ENCODE data around the gene CCDC89. TPM values are rescaled to one million over a fixed set of nuclear protein-coding genes. Genes with fewer than 3 reads are reported as not detected.
A peak's percentile ranks its signal among the peaks of the same experiment; 100 is the strongest.

CCDC89 gene
- total RNA-seq, 4 donors from 2014 or later, result 0.44 to 4.1 (median 2.2) TPM

DNA sequence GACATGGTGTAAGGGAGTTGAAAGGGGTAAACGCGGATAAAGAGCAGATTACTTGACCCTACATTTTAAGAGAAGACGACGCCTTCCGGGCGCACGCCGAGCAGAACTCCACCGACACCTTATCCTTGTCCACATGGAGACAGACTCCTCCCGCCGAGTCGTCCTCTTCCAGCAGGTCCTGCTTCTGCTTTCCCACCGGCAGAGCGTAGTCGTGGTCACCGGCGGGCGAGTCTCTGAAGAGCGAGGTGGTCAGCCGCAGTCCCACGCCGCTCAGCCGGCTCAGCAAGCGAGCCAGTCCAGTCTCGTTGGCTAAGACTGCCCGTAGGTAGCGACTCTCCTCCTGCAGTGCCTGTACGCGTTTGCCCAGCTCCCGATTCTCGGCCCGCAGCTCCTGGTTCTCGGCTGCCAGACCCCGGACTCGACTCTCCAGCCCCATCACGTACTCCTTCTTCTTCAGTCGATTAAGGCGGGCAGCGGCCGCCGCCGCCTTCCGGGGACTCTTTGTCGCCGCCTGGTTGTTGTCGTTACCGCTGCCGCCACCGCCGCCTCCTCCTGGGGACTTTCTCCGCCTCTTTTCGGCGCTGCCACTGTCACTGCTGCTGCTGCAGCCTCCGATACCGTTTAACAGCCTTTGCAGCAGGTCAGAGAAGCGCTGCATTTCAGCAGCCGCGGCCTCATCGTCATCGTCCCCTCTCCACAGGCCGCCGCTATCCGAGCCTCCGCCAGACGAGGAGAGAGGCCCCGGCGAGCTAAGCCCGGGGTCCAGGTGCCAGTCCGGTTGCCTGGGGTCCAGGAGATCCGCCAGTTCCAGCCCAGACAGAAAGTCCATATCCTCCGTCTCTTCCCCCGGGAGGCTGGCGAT is 22.0 kb downstream of the CCDC89 start:
- Histone ChIP-seq H3K27me3 (no peaks in the 10 kb centered on the region), H3K4me1 (peaks cover 0 to 50% (median 28%) of the 10 kb centered on the region in 4 donors), H3K36me3 (peaks cover 0 to 5% (median 0%) of the 10 kb centered on the region in 3 donors), H3K9me3 (no peaks in the 10 kb centered on the region), H3K4me3 (peak overlapping the region; percentile 61 to 90 (median 74)), H3K27ac (peak overlapping the region; percentile 88 to 99 (median 94))
- DNase-seq (ENCODE audit: low spot score in 2 of 2), result peak; percentile 58 to 73
- TF ChIP-seq, protein P1, sequence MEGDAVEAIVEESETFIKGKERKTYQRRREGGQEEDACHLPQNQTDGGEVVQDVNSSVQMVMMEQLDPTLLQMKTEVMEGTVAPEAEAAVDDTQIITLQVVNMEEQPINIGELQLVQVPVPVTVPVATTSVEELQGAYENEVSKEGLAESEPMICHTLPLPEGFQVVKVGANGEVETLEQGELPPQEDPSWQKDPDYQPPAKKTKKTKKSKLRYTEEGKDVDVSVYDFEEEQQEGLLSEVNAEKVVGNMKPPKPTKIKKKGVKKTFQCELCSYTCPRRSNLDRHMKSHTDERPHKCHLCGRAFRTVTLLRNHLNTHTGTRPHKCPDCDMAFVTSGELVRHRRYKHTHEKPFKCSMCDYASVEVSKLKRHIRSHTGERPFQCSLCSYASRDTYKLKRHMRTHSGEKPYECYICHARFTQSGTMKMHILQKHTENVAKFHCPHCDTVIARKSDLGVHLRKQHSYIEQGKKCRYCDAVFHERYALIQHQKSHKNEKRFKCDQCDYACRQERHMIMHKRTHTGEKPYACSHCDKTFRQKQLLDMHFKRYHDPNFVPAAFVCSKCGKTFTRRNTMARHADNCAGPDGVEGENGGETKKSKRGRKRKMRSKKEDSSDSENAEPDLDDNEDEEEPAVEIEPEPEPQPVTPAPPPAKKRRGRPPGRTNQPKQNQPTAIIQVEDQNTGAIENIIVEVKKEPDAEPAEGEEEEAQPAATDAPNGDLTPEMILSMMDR (IDR thresholded peaks at IDR 0.05), result peak; percentile 61 to 71 (median 63)
- TF ChIP-seq POLR2A (IDR thresholded peaks at IDR 0.05), result no peak
- WGBS, 2 donors, result 0 to 1% methylated on average over 64 to 72 of the region's 73 CpGs

DNA sequence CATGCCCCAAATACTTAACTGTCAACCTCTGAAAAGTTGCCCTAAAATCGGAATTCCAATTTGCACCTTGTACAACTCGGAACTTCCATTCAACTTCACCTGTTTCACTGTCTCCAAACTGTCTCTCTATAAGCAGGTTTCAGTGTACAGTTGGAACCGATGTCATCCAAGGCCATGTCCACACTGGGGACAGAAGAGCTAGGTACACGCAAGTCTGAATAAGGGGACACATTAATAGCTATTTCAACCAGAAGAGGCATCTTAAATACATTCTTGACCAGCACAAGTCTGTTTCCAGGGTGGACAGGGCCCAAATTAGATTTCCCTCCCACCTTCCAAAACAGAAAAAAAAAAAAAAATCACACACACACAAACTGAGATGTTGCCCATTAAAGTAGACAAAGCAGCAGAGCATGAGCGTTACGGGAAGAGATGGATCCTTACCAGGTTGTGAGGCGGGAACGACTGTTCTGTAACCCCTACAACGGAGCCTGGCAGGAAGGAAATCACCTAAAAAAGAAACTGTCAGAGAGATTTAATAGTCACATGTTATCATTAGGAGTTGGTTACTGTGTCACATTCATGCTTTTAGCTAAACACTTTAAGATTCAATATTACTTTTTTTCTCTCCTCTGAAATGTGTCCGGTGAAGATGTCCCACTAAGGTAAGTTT is 22.8 kb downstream of the CCDC89 start:
- H3K4me1 ChIP-seq, result peaks cover 0 to 57% (median 30%) of the 10 kb centered on the region in 4 donors
- H3K4me3 ChIP-seq, result peak overlapping the region; percentile 61 to 90 (median 74)
- H3K36me3 ChIP-seq, result peaks cover 0 to 5% (median 0%) of the 10 kb centered on the region in 3 donors
- no peak for DNase-seq (ENCODE audit: low spot score in 2 of 2)
- H3K9me3 ChIP-seq, result no peaks in the 10 kb centered on the region
- H3K27me3 ChIP-seq, result no peaks in the 10 kb centered on the region
- peak overlapping the region; percentile 16 to 99 (median 94) for H3K27ac ChIP-seq
- 2 to 5% methylated on average over 10 of the region's 10 CpGs for WGBS, 2 donors
- TF ChIP-seq EP300 (IDR thresholded peaks at IDR 0.05) (no peak), POLR2A (IDR thresholded peaks at IDR 0.05) (no peak)
- TF ChIP-seq, protein P1 (IDR thresholded peaks at IDR 0.05), result no peak

DNA sequence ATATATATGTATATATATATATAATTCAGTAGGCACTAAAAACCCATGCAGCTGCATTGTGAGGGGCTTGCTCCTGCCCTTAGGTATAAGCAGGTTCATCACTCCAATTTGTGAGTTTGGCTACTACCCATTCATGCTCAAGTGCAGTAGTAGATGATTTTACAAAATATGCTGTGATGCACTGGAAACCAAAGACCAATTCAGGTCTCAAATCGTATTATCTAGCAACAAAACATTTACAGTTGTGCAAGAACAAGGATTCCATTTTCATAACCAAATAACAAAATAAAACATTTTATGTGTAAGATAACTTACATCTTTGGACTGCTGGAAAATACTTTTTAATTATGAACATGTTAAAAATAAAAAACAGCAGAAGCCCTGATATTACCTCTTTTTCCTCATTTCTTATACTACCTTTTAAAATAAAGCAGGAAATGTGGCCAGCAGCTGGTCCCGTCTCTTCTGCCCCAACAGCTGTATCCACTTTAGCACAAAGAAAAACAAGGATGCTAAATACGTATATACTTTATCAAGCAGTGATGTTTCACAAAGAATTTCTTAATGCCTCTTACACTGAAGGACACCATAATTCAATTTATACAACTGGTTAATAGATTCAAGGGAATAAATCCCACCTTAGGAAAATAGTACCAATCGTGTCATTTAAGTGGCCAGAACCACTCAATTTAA is 23.9 kb downstream of the CCDC89 start:
- peak overlapping the region in 1 of 4 donors; percentile 99 for H3K27ac ChIP-seq
- 6 to 7% methylated on average over 4 of the region's 4 CpGs for WGBS, 2 donors
- H3K4me1 ChIP-seq, result peaks cover 0 to 68% (median 30%) of the 10 kb centered on the region in 4 donors
- no peak for DNase-seq (ENCODE audit: low spot score in 2 of 2)
- no peaks in the 10 kb centered on the region for H3K27me3 ChIP-seq
- H3K9me3 ChIP-seq, result no peaks in the 10 kb centered on the region
- H3K4me3 ChIP-seq, result peak overlapping the region in 1 of 4 donors; percentile 90
- no peak for TF ChIP-seq EP300 (IDR thresholded peaks at IDR 0.05)
- TF ChIP-seq, protein P1 (IDR thresholded peaks at IDR 0.05), result no peak
- H3K36me3 ChIP-seq, result peaks cover 0 to 10% (median 0%) of the 10 kb centered on the region in 3 donors

DNA sequence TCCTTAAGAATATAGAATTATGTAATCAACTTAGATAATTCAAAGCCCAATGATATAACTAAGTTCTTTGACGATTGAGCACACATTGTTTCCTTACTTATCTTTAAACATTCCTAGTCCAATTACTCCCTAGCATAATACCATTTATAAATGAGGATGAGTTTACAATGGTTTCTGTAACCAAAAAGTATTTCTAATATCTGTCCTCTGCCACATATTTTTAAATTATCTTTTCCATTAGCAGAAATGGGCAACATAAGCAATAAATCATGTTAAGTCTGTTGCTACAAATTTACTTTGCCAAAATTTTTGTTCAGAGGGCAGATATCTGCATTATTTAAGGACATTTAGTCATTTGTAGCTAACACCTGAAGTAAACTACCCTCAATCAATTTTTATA is 27.8 kb downstream of the CCDC89 start:
- Histone ChIP-seq H3K4me3 (no peak overlapping the region), H3K9me3 (no peaks in the 10 kb centered on the region), H3K4me1 (peaks cover 0 to 67% (median 29%) of the 10 kb centered on the region in 4 donors), H3K27ac (no peak overlapping the region), H3K27me3 (no peaks in the 10 kb centered on the region), H3K36me3 (peaks cover 0 to 44% (median 4%) of the 10 kb centered on the region in 3 donors)
- DNase-seq (ENCODE audit: low spot score in 2 of 2), result no peak
- TF ChIP-seq, protein P1 (IDR thresholded peaks at IDR 0.05), result no peak
- TF ChIP-seq POLR2A (IDR thresholded peaks at IDR 0.05), result no peak
- no peak for TF ChIP-seq EP300 (IDR thresholded peaks at IDR 0.05)
- 35 to 55% methylated on average over 1 of the region's 1 CpG for WGBS, 2 donors

All from tibial nerve (tissue), 4 donors.